Stimulated activated CD4-positive, alpha-beta T cell treated with anti-CD3 and anti-CD28 coated beads, Interleukin-4, amount 100 ng/mL, for 24 hours (primary cell): ENCODE results near the gene UTS2.
A peak's percentile ranks its signal among the peaks of the same experiment; 100 is the strongest.

Experiments used
- DNase-seq: peaks from one replicate; pipeline ENCODE4 v3.0.0-alpha.2; 2020

The UTS2 gene

GRCh38 chr1:7862211-7863060 is 9.6 kb upstream of the UTS2 start:
- DNase-seq: no peak

GRCh38 chr1:7861452-7861851 is 8.6 kb upstream of the UTS2 start:
- DNase-seq: no peak

GRCh38 chr1:7860130-7860529 is 7.3 kb upstream of the UTS2 start:
- no peak for DNase-seq

GRCh38 chr1:7859406-7859805 is 6.5 kb upstream of the UTS2 start:
- DNase-seq: no peak

GRCh38 chr1:7857985-7858384 is 5.1 kb upstream of the UTS2 start:
- no peak for DNase-seq

GRCh38 chr1:7857000-7857399 is 4.1 kb upstream of the UTS2 start:
- no peak for DNase-seq

- DNase-seq: no peak
Observed at GRCh38 chr1:7856345-7856744, 3.5 kb upstream of the UTS2 start.

- no peak for DNase-seq
Observed at GRCh38 chr1:7853684-7854026, 790 bp upstream of the UTS2 start.

GRCh38 chr1:7850786-7851185 is 2.1 kb downstream of the UTS2 start:
- no peak for DNase-seq

GRCh38 chr1:7847599-7847998 is 5.3 kb downstream of the UTS2 start:
- DNase-seq: no peak

GRCh38 chr1:7846656-7847055 is 6.2 kb downstream of the UTS2 start:
- no peak for DNase-seq

- no peak for DNase-seq
Observed at GRCh38 chr1:7845761-7846160, 7.1 kb downstream of the UTS2 start.

- DNase-seq: no peak
Observed at GRCh38 chr1:7842517-7842916, 10.3 kb downstream of the UTS2 start.

- no peak for DNase-seq
Observed at GRCh38 chr1:7839526-7839925, 13.3 kb downstream of the UTS2 start.

- no peak for DNase-seq
Observed at GRCh38 chr1:7838714-7839113, 14.2 kb downstream of the UTS2 start.

GRCh38 chr1:7833035-7833434 is 19.8 kb downstream of the UTS2 start:
- no peak for DNase-seq

- DNase-seq: no peak
Observed at GRCh38 chr1:7831458-7831857, 21.4 kb downstream of the UTS2 start.

GRCh38 chr1:7827126-7827955 is 25.5 kb downstream of the UTS2 start:
- peak; percentile 36 for DNase-seq

GRCh38 chr1:7826363-7826762 is 26.5 kb downstream of the UTS2 start:
- DNase-seq: no peak

- DNase-seq: no peak
Observed at GRCh38 chr1:7824701-7825100, 28.2 kb downstream of the UTS2 start.

GRCh38 chr1:7821282-7821681 is 31.6 kb downstream of the UTS2 start:
- no peak for DNase-seq

- DNase-seq: no peak
Observed at GRCh38 chr1:7813677-7814373, 39.0 kb downstream of the UTS2 start.

- no peak for DNase-seq
Observed at GRCh38 chr1:7811476-7811875, 41.4 kb downstream of the UTS2 start.

GRCh38 chr1:7810395-7810794 is 42.5 kb downstream of the UTS2 start:
- peak; percentile 35 for DNase-seq
